Measurements from ENCODE around the gene GDI1. TPM values are rescaled to one million over a fixed set of nuclear protein-coding genes. Genes with fewer than 3 reads are reported as not detected.

GDI1 gene
- total RNA-seq, 2 experiments from 2014 or later: 66.3 to 68.4 TPM

DNA sequence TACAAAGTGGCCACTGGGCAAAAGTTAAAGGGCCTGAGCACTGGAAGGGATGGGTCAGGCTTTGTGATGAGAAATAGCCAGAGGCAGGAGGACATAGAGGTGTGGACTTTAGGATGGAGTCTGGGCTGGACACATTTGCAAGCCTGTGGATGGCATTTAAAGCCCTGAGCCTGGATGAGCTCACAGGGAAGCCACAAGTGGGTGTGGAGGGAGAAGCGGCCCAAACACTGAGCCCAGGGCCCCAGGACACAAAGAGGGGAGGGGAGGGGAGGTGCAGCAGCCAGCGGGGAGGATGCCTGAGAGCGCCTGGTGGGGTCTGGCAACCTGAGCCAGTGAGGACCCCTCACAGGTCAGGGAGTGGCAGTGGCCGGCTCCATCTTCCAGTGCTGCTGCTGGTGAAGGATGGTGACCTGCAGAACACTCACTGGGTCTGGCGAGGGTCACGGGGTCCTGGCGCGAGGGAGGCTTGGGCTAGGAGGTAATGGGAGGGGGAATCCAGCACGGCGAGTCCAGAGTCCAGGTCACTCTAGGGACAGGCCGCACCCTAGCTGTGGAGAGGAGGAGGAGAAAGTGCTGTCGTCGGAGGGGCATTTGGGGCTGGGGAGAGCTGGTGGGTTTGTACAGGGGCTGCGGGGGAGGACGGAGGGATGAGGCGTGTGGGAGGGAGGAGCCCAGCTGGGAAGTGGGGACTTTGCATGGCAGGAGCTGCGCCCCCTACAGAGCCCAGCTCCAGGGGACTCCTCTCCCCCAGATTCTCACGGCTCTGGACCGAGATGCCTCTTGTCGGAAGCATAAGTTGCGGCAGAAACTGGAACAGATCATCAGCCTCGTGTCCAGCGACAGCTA lies 35.1 kb downstream of the GDI1 start:
- peaks cover 3% of the 10 kb centered on the region for H3K4me1 Mint-ChIP-seq
- no peaks in the 10 kb centered on the region for H3K27me3 Mint-ChIP-seq
- DNase-seq: no peak
- H3K27ac Mint-ChIP-seq: peak overlapping the region; percentile 62
- peaks cover 2% of the 10 kb centered on the region for H3K36me3 Mint-ChIP-seq
- no peak overlapping the region for H3K4me3 Mint-ChIP-seq
- no peaks in the 10 kb centered on the region for H3K9me3 Mint-ChIP-seq

DNA sequence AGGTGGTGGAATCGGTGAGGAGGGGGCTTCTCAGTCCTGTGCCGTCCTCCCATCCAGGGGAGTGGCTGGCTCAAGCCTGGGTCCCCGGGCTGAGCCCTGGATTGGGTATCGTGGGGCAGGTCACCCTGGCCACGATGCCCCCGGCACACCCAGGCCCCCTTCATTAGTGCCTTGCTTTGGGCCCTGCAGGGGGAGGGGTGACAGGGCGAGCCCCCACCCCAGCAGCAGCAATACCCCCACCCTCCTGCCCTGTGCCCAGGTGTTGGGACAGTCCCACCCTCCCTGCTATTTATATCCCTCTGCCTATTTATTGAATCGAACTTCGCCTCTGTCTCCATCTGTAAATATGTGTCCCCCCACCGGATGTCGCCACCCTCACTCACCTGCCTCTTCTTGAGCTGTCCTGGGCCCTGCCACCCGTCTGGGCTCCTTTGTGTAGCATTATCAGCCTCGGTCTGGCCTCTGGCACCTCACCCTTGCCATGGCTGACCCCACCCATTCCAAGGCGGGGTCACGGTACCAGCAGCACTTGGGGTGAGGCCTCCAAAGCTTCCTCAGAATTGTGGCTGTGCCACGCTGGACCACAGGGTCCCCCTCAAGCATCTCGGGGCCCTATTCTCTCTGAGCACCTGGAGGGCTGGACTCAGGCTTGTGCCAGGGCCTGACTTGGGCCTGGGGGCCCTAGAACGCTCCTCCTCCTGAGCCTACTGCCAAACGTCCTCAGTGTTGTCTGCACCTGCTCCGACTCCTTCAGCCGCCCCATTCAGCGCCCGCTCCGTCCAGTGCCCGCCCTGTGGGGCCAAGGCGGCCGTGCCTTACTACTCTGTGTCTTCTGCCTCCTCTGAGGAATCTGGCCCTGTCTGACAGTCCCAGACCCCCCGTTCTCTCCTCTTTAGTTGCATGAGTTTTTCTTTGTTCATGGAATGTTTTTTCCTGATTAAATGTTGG lies 36.0 kb downstream of the GDI1 start:
- no peak overlapping the region for H3K27ac Mint-ChIP-seq
- peaks cover 4% of the 10 kb centered on the region for H3K36me3 Mint-ChIP-seq
- H3K4me1 Mint-ChIP-seq: peaks cover 11% of the 10 kb centered on the region
- no peaks in the 10 kb centered on the region for H3K9me3 Mint-ChIP-seq
- no peaks in the 10 kb centered on the region for H3K27me3 Mint-ChIP-seq
- H3K4me3 Mint-ChIP-seq: no peak overlapping the region
- DNase-seq: no peak

DNA sequence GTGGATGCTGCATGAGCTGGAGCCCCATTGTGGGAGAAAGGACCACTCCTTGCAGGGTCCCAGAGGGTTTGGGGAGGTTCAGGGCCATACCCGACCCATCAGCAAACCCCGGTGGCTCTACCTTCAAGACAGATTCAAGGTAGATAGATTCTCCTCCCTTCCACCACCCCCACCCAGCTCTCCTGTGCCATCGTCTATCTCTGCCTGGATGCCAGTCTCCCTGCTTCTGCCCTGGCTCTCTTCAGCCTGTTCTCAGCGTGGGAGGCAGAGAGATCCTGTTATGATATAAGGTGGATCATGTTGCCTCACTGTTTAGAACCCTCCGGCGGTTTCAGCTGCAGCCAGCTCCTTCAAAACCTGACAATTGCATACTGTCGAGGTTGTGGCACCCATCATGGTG lies 36.7 kb downstream of the GDI1 start:
- Mint-ChIP-seq H3K4me1 (peaks cover 11% of the 10 kb centered on the region), H3K27ac (no peak overlapping the region), H3K27me3 (no peaks in the 10 kb centered on the region), H3K9me3 (no peaks in the 10 kb centered on the region), H3K4me3 (no peak overlapping the region), H3K36me3 (peaks cover 6% of the 10 kb centered on the region)
- no peak for DNase-seq

DNA sequence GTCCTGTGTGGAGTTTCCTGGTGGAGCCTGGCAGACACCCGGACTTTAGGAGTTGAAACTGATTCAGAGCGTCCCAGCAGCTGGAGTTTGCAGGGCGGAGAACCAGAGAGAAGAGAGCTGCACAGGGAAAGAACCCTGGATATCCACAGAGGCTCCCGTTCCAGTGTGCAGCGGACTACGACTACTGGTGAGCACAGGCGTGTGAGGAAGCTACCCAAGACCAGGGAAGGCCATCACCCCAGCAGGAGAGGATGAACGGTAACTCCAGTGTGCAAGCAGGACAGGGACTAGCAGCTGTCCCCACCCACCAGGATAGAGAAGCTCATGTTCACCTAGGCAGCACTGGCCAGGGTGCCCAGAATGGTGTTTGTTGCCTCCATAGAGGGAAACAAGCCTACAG lies 39.9 kb downstream of the GDI1 start:
- H3K9me3 Mint-ChIP-seq: no peaks in the 10 kb centered on the region
- no peaks in the 10 kb centered on the region for H3K27me3 Mint-ChIP-seq
- no peak overlapping the region for H3K27ac Mint-ChIP-seq
- peaks cover 13% of the 10 kb centered on the region for H3K4me1 Mint-ChIP-seq
- no peak overlapping the region for H3K4me3 Mint-ChIP-seq
- DNase-seq: no peak
- H3K36me3 Mint-ChIP-seq: peaks cover 6% of the 10 kb centered on the region

DNA sequence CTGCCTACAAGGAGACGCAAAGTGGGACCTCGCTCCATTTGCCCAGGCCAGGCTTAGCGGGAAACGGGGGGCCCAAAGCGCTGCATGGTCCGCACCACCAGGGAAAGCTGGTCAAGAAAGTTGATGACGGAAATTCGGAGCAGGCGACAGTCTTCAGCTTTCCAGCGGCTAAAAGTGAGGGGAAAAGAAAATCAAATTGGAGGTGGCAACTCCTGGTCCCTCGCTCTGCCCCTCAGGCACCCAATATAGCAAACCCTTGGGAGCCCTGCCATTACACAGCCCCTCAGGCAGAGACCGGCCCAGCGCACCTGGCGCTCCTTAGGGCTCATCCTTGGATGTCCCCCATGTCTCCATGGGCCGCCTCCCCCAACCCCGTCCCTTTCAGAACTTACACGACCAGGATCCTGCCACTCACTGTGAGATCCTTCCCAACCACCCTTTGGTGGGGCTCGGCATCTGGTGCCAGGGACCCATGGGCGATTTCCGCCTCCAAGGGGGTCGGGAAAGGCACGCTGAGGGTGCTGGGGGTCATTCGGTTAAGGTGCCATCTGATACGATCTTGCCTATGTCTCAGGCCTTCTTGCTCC lies 41.0 kb downstream of the GDI1 start:
- no peak for DNase-seq
- peaks cover 6% of the 10 kb centered on the region for H3K36me3 Mint-ChIP-seq
- H3K27me3 Mint-ChIP-seq: no peaks in the 10 kb centered on the region
- peak overlapping the region; percentile 89 for H3K4me3 Mint-ChIP-seq
- H3K4me1 Mint-ChIP-seq: peaks cover 13% of the 10 kb centered on the region
- H3K9me3 Mint-ChIP-seq: no peaks in the 10 kb centered on the region
- peak overlapping the region; percentile 74 for H3K27ac Mint-ChIP-seq

DNA sequence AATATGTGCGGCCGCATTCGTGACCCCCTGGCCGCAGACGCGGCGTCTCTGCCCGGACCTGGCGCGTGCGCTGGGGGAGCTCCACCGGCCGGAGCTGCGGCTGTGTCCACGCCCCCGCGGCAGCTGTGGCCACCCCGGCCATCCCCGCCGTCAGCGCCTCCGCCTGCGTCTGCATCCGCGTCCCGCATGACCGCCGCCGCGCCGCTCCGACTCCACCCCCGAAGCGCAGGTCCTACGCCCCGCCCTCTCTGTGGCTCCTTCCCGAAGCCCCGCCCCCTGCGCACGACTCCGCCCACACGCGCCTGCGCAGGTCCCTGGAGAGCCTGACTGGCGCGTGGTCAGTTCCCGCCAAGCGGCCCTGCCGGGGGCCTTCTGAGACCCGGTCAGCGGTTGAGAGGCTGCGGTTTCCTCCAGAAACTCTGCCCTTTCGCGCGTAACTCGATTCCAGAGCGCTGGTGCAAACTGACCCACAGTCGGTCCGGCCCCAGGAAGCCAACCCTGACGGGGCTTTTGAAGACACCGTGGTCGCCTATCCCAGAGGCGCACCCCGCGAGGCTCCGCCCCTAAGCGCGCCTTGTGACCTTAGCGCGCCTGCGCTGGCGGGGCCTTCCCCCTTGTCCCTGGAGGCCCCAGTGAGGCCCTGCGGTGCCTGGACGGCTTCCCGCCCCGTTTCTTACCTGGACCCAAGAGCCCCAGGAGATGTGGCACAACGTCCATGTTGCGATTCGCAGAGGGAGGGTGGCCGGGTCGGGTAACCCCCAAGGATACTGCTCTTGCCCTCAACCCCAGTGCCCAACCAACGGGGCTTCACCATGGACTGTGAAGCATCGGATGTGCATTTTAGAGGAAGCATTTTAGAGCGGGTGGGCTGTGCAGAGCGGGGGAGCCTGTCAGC lies 42.0 kb downstream of the GDI1 start, which contains the start of gene LAGE3:
Gene LAGE3 (minus strand): TSS at position 554 of the 895 bp plus-strand sequence. CDS start 366 bp downstream, at position 188.
- Mint-ChIP-seq H3K36me3 (peaks cover 8% of the 10 kb centered on the region), H3K4me1 (peaks cover 18% of the 10 kb centered on the region), H3K9me3 (no peaks in the 10 kb centered on the region), H3K27me3 (no peaks in the 10 kb centered on the region), H3K4me3 (peak within 1 kb of the TSS; percentile 89), H3K27ac (peak within 1 kb of the TSS; percentile 95)
- DNase-seq: peak; percentile 93

DNA sequence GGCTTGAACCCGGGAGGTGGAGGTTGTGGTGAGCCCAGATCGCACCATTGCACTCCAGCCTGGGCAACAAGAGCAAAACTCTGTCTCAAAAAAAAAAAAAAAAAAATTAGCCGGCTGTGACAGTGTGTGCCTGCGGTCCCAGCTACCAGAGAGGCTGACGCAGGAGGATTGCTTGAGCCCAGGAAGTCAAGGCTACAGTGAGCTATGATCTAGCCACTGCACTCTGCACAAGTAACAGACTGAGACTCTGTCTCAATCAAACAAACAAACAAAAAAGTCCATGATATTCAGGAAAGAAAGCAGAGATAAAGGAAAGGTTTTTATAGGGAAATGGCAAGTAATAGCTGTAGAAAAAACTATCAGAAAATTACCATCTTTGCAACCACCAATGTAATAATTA lies 44.2 kb downstream of the GDI1 start:
- Mint-ChIP-seq H3K4me1 (peaks cover 20% of the 10 kb centered on the region), H3K27ac (no peak overlapping the region), H3K9me3 (no peaks in the 10 kb centered on the region), H3K36me3 (peaks cover 5% of the 10 kb centered on the region), H3K4me3 (no peak overlapping the region), H3K27me3 (no peaks in the 10 kb centered on the region)
- DNase-seq: no peak

DNA sequence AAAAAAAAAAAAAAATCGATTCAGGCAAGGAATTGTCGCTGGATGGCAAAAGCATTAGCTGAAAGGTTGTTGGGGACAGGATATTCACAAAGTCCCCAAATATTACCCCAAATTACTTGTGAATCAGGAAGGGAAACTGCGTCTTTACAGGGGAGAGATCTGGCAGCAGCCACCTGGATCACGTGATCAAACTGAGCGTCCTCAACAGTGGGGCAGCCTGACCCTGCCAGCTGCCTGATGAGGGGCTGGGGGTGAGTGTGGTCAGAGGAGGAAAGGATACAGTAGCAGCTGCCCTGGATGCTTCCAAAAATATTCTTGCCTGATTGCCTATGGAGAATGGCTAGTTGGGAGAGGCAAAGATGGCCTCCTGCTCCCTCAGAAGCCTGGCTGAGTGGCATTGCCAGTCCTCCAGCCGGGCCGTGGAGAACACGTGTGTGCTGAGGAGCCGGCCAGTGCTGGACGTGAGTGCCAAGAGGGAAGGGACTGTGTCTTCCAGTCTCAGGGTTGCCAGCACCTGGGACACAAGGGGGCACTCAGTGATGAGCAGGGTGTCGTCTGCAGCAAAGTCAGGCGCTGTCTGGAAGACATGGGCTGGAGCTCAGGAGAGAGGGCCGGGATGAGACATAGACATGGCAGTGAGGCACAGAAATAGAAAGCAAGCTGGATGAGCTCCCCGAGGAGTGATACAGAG lies 45.1 kb downstream of the GDI1 start:
- Mint-ChIP-seq H3K4me1 (peaks cover 21% of the 10 kb centered on the region), H3K4me3 (no peak overlapping the region), H3K27me3 (no peaks in the 10 kb centered on the region), H3K9me3 (no peaks in the 10 kb centered on the region), H3K36me3 (peaks cover 5% of the 10 kb centered on the region), H3K27ac (no peak overlapping the region)
- DNase-seq: no peak

DNA sequence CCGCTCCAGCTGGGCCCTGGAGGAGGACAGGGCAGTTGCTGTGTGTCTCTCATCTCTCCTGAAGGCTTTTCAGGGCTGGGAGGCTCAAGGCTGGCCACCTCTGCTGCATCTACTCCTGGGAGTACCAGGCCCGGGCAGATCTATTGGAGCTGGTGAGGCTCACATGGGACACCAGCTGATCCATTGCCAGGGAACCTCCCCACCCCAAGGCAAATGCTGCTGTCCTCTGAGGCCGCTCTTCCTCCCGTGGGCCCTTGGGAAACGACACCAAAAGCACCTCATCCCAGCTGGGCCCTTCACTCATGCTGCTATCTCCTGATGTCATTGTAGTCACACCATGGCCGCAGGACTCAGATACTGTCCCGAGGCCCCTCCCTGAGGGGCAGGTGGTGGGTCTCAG lies 45.8 kb downstream of the GDI1 start:
- H3K4me1 Mint-ChIP-seq: peaks cover 14% of the 10 kb centered on the region
- H3K36me3 Mint-ChIP-seq: peaks cover 3% of the 10 kb centered on the region
- H3K4me3 Mint-ChIP-seq: no peak overlapping the region
- H3K9me3 Mint-ChIP-seq: no peaks in the 10 kb centered on the region
- no peak overlapping the region for H3K27ac Mint-ChIP-seq
- H3K27me3 Mint-ChIP-seq: no peaks in the 10 kb centered on the region
- DNase-seq: no peak

DNA sequence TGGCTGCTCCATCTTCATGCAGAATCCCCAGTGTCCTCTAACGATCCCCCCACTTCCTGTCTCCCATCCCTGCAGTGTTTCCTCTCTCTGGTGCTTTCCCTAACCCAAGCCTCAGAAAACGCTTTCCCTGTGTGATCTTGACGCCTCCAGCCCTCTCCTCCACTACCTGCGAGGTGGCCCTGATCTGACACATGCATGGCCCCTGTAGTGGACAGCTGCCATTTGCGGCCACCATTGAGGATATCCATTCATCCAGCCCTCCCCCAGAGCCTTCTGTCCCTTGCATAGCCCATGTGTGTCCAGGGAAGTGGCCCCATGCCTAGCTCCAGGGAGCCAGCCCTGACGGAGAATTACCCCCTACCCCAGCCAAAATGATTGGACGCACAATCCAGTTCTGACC lies 46.4 kb downstream of the GDI1 start:
- Mint-ChIP-seq H3K4me3 (no peak overlapping the region), H3K36me3 (peaks cover 3% of the 10 kb centered on the region), H3K27me3 (no peaks in the 10 kb centered on the region), H3K27ac (no peak overlapping the region), H3K9me3 (no peaks in the 10 kb centered on the region), H3K4me1 (peaks cover 16% of the 10 kb centered on the region)
- no peak for DNase-seq

DNA sequence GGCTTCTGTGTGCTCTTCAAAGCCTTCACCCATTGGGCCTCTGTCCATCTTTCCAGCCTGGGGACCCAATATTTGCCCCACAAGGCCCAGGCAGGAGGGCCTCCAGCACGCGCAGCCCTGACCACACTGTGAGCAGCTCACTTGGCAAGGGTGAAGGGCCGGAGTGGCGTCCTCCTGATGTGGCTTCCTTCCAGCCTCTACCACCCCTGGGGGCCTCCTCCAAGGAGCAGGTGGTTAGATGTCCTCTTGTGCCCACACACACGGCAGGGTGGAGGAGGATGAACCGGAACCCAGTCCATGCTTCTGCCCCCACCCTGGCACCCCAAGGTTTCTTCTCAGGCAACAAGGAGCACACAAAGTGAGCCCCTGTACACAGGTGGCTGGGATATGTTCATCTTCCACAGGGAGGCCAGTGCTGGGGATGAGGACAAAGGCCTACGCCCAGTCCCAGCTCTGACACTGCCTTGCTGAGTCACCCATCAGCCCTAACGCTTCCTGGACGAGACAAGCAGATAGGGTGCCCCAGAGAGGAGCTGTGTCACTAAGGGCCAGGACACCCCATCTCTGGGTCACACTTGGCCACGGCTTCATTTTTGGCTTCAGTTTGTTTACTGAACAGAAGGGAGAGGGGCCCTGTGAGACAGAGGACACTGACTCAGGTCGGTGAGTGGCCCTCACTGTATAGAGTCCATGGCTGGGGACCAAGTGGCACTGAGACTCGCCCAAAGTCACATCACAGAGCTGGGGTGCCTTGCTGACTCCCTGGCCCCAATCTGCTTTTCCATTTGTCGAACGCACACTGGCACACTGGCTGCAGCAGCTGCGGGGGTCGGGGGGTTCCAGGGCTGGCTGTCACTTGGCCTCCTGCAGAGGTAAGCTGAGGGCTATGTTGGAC lies 47.5 kb downstream of the GDI1 start:
- Mint-ChIP-seq H3K27me3 (no peaks in the 10 kb centered on the region), H3K4me1 (peaks cover 18% of the 10 kb centered on the region), H3K36me3 (peaks cover 2% of the 10 kb centered on the region), H3K27ac (peak overlapping the region; percentile 42), H3K4me3 (peak overlapping the region; percentile 51), H3K9me3 (no peaks in the 10 kb centered on the region)
- DNase-seq: no peak

DNA sequence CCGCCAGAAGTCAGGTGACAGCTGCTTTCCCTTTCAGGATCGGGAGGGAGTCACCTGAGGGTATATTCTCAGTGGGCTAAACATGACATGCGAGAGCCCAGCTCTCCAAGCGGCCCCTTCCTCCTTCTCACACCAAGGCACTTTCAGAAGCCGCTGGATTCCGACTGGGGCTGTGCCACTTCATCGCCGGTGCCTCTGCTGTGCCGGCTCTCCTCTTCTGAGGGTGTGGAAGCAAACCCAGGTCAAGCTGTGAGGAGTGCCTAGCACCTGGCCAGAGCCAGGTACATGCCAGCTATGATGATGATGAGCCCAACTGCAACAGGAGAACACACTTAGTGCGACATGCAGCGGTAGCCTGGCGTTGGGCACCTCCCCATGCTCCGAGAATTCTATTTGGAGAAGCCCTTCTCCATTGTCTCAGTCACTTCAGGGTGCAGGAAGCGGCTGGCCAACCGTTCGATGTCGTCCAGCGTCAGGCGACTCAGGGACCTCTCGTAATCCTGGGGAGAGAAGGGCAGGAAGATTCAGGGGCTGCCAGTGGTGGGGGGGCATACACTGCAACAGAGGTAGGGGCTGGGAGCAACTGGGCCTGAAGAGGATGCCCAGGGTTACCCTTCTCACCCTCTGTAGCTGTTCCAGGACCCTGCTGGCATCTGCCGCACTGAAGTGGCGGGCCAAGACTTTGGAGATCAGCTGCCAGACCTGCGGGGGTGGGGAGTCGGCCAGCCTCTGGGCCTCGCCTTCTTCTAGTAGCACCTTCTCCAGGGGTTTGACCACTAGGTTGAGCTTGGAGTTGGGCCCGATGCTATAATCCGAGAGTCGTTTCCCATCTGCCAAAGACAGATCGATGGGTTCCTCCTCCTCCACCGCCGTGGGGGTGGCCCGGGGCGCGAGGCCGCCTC lies 48.4 kb downstream of the GDI1 start:
- peaks cover 2% of the 10 kb centered on the region for H3K36me3 Mint-ChIP-seq
- no peaks in the 10 kb centered on the region for H3K9me3 Mint-ChIP-seq
- H3K4me3 Mint-ChIP-seq: peak overlapping the region; percentile 79
- peaks cover 21% of the 10 kb centered on the region for H3K4me1 Mint-ChIP-seq
- no peak for DNase-seq
- H3K27ac Mint-ChIP-seq: peak overlapping the region; percentile 80
- no peaks in the 10 kb centered on the region for H3K27me3 Mint-ChIP-seq

Data from activated naive CD8-positive, alpha-beta T cell treated with anti-CD3 and anti-CD28 coated beads for 36 hours (primary cell).